Karpas-422 (cell line): ENCODE data around the gene PALLD. TPM values are rescaled to one million over a fixed set of nuclear protein-coding genes. Genes with fewer than 3 reads are reported as not detected.

ENCODE experiments used
- DNase-seq: peaks from one replicate; pipeline ENCODE4 v3.0.0-alpha.2; 2015
- H2AFZ ChIP-seq: fragments of 200-600 bp; sonication (generic); 2 replicates; pipeline ENCODE4 v1.6.1; 2014; ENCODE audit warnings: antibody characterized with exemption, low read length, mixed read lengths
- H3K27ac ChIP-seq: fragments of 200-600 bp; sonication (generic); 2 replicates; pipeline ENCODE4 v1.5.1; 2014; ENCODE audit warnings: mild to moderate bottlenecking, low read length, moderate library complexity
- H3K27me3 ChIP-seq: fragments of 200-600 bp; sonication (generic); 2 replicates; pipeline ENCODE4 v1.6.1; 2014; ENCODE audit warnings: low read length, mixed read lengths
- H3K36me3 ChIP-seq: fragments of 200-600 bp; sonication (generic); 2 replicates; pipeline ENCODE4 v1.6.1; 2014; ENCODE audit warnings: low read length, mixed read lengths; ENCODE audit not compliant: insufficient read depth
- H3K4me1 ChIP-seq: fragments of 200-600 bp; sonication (generic); 2 replicates; pipeline ENCODE4 v1.6.1; 2014; ENCODE audit warnings: mild to moderate bottlenecking, low read length, mixed read lengths
- H3K4me2 ChIP-seq: fragments of 200-600 bp; sonication (generic); 2 replicates; pipeline ENCODE4 v1.6.1; 2014; ENCODE audit warnings: low read length, low read depth, mild to moderate bottlenecking; ENCODE audit not compliant: poor library complexity, severe bottlenecking
- H3K4me3 ChIP-seq: fragments of 200-600 bp; sonication (generic); 2 replicates; pipeline ENCODE4 v1.5.1; 2014; ENCODE audit warnings: mild to moderate bottlenecking, antibody characterized with exemption, low read length, mixed read lengths
- H3K79me2 ChIP-seq: fragments of 200-600 bp; sonication (generic); 2 replicates; pipeline ENCODE4 v1.6.1; 2014; ENCODE audit warnings: mild to moderate bottlenecking, low read length, mixed read lengths
- H3K9ac ChIP-seq: fragments of 200-600 bp; sonication (generic); 2 replicates; pipeline ENCODE4 v1.6.0; 2014; ENCODE audit warnings: low read length
- H3K9me2 ChIP-seq: fragments of 200-600 bp; sonication (generic), shearing (Covaris generic); replicated peaks from 2 replicates; pipeline ENCODE4 v1.6.0; 2014; ENCODE audit warnings: mild to moderate bottlenecking, low read length, moderate library complexity; ENCODE audit not compliant: insufficient read depth
- H3K9me3 ChIP-seq: fragments of 300-700, 200-600 bp; sonication (generic); 2 replicates; pipeline ENCODE4 v1.6.1; 2014; ENCODE audit warnings: low read length, mixed read lengths
- H4K20me1 ChIP-seq: fragments of 200-600 bp; sonication (generic); 2 replicates; pipeline ENCODE4 v1.6.1; 2014; ENCODE audit warnings: mild to moderate bottlenecking, antibody characterized with exemption, low read length, low read depth; ENCODE audit not compliant: insufficient read depth
- total RNA-seq: library from RNA; depleted of rRNA; stranded (reverse); fragments of >200 nt; shearing (Covaris generic); gene quantifications from 2 replicates; pipeline ENCODE4 v1.2.3, GENCODE V29; 2014; ENCODE audit warnings: low replicate concordance

Gene PALLD
- total RNA-seq, 1 experiment from 2014 or later, result 0.71 TPM

- H3K27me3 ChIP-seq, result no peaks in the 10 kb centered on the region
- no peak overlapping the region for H3K27ac ChIP-seq
- no peaks in the 10 kb centered on the region for H3K36me3 ChIP-seq
- no peak overlapping the region for H2AFZ ChIP-seq
- no peaks in the 10 kb centered on the region for H3K79me2 ChIP-seq
- no peak overlapping the region for H3K4me2 ChIP-seq
- H3K4me3 ChIP-seq, result no peak overlapping the region
- no peaks in the 10 kb centered on the region for H3K4me1 ChIP-seq
- DNase-seq, result no peak
- H3K9me2 ChIP-seq, result no peaks in the 10 kb centered on the region
- no peaks in the 10 kb centered on the region for H3K9me3 ChIP-seq
- H3K9ac ChIP-seq, result no peak overlapping the region
- no peaks in the 10 kb centered on the region for H4K20me1 ChIP-seq
Observed at GRCh38 chr4:168633496-168633895, 136.6 kb downstream of the PALLD start.

GRCh38 chr4:168634276-168634802, 137.5 kb downstream of the PALLD start:
- Histone ChIP-seq H3K4me1 (no peaks in the 10 kb centered on the region), H3K27me3 (no peaks in the 10 kb centered on the region), H3K79me2 (no peaks in the 10 kb centered on the region), H3K4me2 (no peak overlapping the region), H3K4me3 (no peak overlapping the region), H3K27ac (no peak overlapping the region), H4K20me1 (no peaks in the 10 kb centered on the region), H3K36me3 (no peaks in the 10 kb centered on the region), H3K9me3 (no peaks in the 10 kb centered on the region), H3K9ac (no peak overlapping the region), H2AFZ (no peak overlapping the region), H3K9me2 (no peaks in the 10 kb centered on the region)
- no peak for DNase-seq

DNA sequence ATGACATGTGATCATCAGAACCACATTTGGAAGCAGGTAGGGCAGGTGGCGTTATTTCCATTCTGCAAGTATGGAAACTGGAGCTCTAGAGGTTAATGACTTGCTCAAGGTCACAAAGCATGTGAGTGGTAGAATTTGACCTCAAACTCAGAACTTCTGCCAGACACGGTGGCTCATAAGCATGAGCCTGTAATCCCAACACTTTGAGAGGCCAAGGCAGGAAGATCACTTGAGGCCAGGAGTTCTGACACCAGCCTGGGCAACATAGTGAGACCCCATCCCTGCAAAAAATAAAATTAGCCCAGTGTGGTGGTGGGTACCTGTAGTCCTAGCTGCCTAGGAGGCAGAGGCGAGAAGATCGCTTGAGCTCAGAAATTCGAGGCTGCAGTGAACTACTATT, 139.2 kb downstream of the PALLD start:
- H3K9me3 ChIP-seq, result no peaks in the 10 kb centered on the region
- H3K36me3 ChIP-seq, result no peaks in the 10 kb centered on the region
- no peak overlapping the region for H3K9ac ChIP-seq
- H3K9me2 ChIP-seq, result no peaks in the 10 kb centered on the region
- no peak overlapping the region for H2AFZ ChIP-seq
- no peak overlapping the region for H3K27ac ChIP-seq
- DNase-seq, result no peak
- no peaks in the 10 kb centered on the region for H3K4me1 ChIP-seq
- no peaks in the 10 kb centered on the region for H3K27me3 ChIP-seq
- no peak overlapping the region for H3K4me2 ChIP-seq
- H3K4me3 ChIP-seq, result no peak overlapping the region
- H4K20me1 ChIP-seq, result no peaks in the 10 kb centered on the region
- H3K79me2 ChIP-seq, result no peaks in the 10 kb centered on the region

GRCh38 chr4:168636506-168637196, 139.8 kb downstream of the PALLD start:
- no peak overlapping the region for H3K9ac ChIP-seq
- no peak overlapping the region for H3K4me3 ChIP-seq
- no peaks in the 10 kb centered on the region for H3K9me3 ChIP-seq
- H3K9me2 ChIP-seq, result no peaks in the 10 kb centered on the region
- H3K4me1 ChIP-seq, result no peaks in the 10 kb centered on the region
- no peaks in the 10 kb centered on the region for H3K27me3 ChIP-seq
- no peak for DNase-seq
- no peaks in the 10 kb centered on the region for H3K36me3 ChIP-seq
- H3K4me2 ChIP-seq, result no peak overlapping the region
- no peak overlapping the region for H3K27ac ChIP-seq
- no peaks in the 10 kb centered on the region for H4K20me1 ChIP-seq
- H2AFZ ChIP-seq, result no peak overlapping the region
- H3K79me2 ChIP-seq, result no peaks in the 10 kb centered on the region

DNA sequence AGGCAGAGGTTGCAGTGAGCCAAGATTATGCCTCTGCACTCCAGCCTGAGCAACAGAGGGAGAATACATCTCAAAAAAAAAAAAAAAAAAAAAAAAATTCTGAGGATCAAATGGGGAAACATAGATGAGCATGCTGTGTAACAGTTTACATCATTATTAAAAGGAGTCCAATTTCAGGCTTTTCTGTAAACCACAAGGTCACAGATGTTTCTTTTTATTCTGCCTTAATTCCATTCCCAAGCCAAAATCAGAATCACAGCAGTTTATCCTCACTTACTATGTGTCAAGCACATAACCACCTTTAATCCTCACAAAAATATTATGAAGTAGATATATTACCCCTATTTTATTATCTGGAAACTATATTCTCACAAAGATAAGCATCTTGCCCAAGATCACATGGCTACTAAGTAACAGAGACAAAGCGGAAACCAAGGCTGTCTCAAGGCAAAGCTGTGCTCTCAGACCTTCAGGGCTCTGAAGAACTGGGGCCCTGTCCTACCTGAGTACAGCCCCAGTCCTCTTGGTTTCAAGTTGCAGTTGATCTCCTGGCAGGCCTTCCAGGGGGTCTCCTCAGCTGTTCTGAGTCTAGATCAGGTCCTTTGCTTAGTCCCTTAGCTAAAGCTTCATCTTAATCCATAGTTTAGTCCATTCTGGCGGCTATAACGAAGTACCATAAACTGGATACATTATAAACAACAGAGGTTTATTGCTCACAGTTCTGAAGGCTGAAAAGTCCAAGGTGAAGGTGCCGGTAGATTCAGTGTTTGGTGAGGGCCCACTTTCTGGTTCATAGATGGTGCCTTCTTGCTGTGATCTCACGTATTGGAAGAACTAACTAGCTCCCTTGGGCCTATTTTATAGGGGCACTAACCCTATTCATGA, 141.3 kb downstream of the PALLD start:
- Histone ChIP-seq H3K4me1 (no peaks in the 10 kb centered on the region), H3K79me2 (no peaks in the 10 kb centered on the region), H3K9ac (no peak overlapping the region), H2AFZ (no peak overlapping the region), H4K20me1 (no peaks in the 10 kb centered on the region), H3K27ac (no peak overlapping the region), H3K36me3 (no peaks in the 10 kb centered on the region), H3K9me2 (no peaks in the 10 kb centered on the region), H3K4me2 (no peak overlapping the region), H3K9me3 (no peaks in the 10 kb centered on the region), H3K4me3 (no peak overlapping the region), H3K27me3 (no peaks in the 10 kb centered on the region)
- DNase-seq, result no peak

- Histone ChIP-seq H3K4me3 (no peak overlapping the region), H3K36me3 (no peaks in the 10 kb centered on the region), H3K4me1 (no peaks in the 10 kb centered on the region), H2AFZ (no peak overlapping the region), H3K9me2 (no peaks in the 10 kb centered on the region), H3K9me3 (no peaks in the 10 kb centered on the region), H4K20me1 (no peaks in the 10 kb centered on the region), H3K79me2 (no peaks in the 10 kb centered on the region), H3K9ac (no peak overlapping the region), H3K27ac (no peak overlapping the region), H3K27me3 (no peaks in the 10 kb centered on the region), H3K4me2 (no peak overlapping the region)
- no peak for DNase-seq
Observed at GRCh38 chr4:168639914-168640313, 143.1 kb downstream of the PALLD start.

- H2AFZ ChIP-seq, result no peak overlapping the region
- no peaks in the 10 kb centered on the region for H3K79me2 ChIP-seq
- H3K9me2 ChIP-seq, result no peaks in the 10 kb centered on the region
- H3K9me3 ChIP-seq, result no peaks in the 10 kb centered on the region
- H3K27me3 ChIP-seq, result no peaks in the 10 kb centered on the region
- no peaks in the 10 kb centered on the region for H3K4me1 ChIP-seq
- no peaks in the 10 kb centered on the region for H4K20me1 ChIP-seq
- no peaks in the 10 kb centered on the region for H3K36me3 ChIP-seq
- H3K4me2 ChIP-seq, result no peak overlapping the region
- no peak overlapping the region for H3K27ac ChIP-seq
- DNase-seq, result no peak
- no peak overlapping the region for H3K9ac ChIP-seq
- H3K4me3 ChIP-seq, result no peak overlapping the region
Observed at GRCh38 chr4:168641811-168642140, 144.9 kb downstream of the PALLD start.

GRCh38 chr4:168642591-168642990, 145.7 kb downstream of the PALLD start:
- Histone ChIP-seq H3K9me3 (no peaks in the 10 kb centered on the region), H3K4me3 (no peak overlapping the region), H2AFZ (no peak overlapping the region), H3K36me3 (no peaks in the 10 kb centered on the region), H3K9ac (no peak overlapping the region), H3K4me2 (no peak overlapping the region), H3K27ac (no peak overlapping the region), H3K27me3 (no peaks in the 10 kb centered on the region), H3K4me1 (no peaks in the 10 kb centered on the region), H3K79me2 (no peaks in the 10 kb centered on the region), H3K9me2 (no peaks in the 10 kb centered on the region), H4K20me1 (no peaks in the 10 kb centered on the region)
- no peak for DNase-seq
